Measurements from ENCODE around the gene ADH4. TPM values are rescaled to one million over a fixed set of nuclear protein-coding genes. Genes with fewer than 3 reads are reported as not detected.

Gene ADH4
- total RNA-seq, 2 experiments from 2014 or later, result not detected

- DNase-seq, result no peak
- no peak overlapping the region for H3K27ac Mint-ChIP-seq
- no peaks in the 10 kb centered on the region for H3K9me3 Mint-ChIP-seq (ENCODE audit: low read depth)
- no peaks in the 10 kb centered on the region for H3K36me3 Mint-ChIP-seq (ENCODE audit: low read depth)
- peaks cover 2% of the 10 kb centered on the region for H3K27me3 Mint-ChIP-seq
- ChIA-PET POLR2A (no interaction called here), CTCF (no interaction called here)
- no peaks in the 10 kb centered on the region for H3K4me1 Mint-ChIP-seq
- intact Hi-C loops (cut with DNase I, micrococcal nuclease), result no loop called here
- H3K4me3 Mint-ChIP-seq, result no peak overlapping the region
- no peak for ATAC-seq
Observed at GRCh38 chr4:99157478-99157935, 13.4 kb upstream of the ADH4 start.

- Mint-ChIP-seq H3K4me1 (no peaks in the 10 kb centered on the region), H3K4me3 (no peak overlapping the region), H3K27me3 (peaks cover 2% of the 10 kb centered on the region), H3K9me3 (ENCODE audit: low read depth) (no peaks in the 10 kb centered on the region), H3K27ac (no peak overlapping the region), H3K36me3 (ENCODE audit: low read depth) (no peaks in the 10 kb centered on the region)
- intact Hi-C loops (cut with DNase I, micrococcal nuclease), result no loop called here
- ATAC-seq (no peak), DNase-seq (no peak)
- ChIA-PET POLR2A (interaction anchor here (1.1 kb wide), 1 partner anchor 1140 kb away, joined by 5 read pairs; no protein-coding TSS in a partner anchor), CTCF (no interaction called here)
Observed at GRCh38 chr4:99156992-99157391, 12.9 kb upstream of the ADH4 start.

GRCh38 chr4:99154658-99155342 lies 10.7 kb upstream of the ADH4 start:
- no peak overlapping the region for H3K4me3 Mint-ChIP-seq
- H3K4me1 Mint-ChIP-seq, result peaks cover under 1% of the 10 kb centered on the region
- DNase-seq, result no peak
- no peak overlapping the region for H3K27ac Mint-ChIP-seq
- H3K9me3 Mint-ChIP-seq (ENCODE audit: low read depth), result no peaks in the 10 kb centered on the region
- peaks cover 2% of the 10 kb centered on the region for H3K27me3 Mint-ChIP-seq
- no peak for ATAC-seq
- intact Hi-C loops (cut with DNase I, micrococcal nuclease), result loop anchor here in 1 of 2 experiments (1.0 kb wide), 1 partner anchor 25 kb away; no protein-coding TSS in a partner anchor
- ChIA-PET POLR2A (no interaction called here), CTCF (no interaction called here)
- H3K36me3 Mint-ChIP-seq (ENCODE audit: low read depth), result no peaks in the 10 kb centered on the region

GRCh38 chr4:99151995-99152394 lies 7.9 kb upstream of the ADH4 start:
- H3K4me3 Mint-ChIP-seq, result no peak overlapping the region
- H3K4me1 Mint-ChIP-seq, result peaks cover 4% of the 10 kb centered on the region
- no peaks in the 10 kb centered on the region for H3K9me3 Mint-ChIP-seq (ENCODE audit: low read depth)
- DNase-seq (no peak), ATAC-seq (no peak)
- H3K27ac Mint-ChIP-seq, result no peak overlapping the region
- CTCF ChIA-PET, result interaction anchor here (0.5 kb wide), 1 partner anchor 179 kb away, joined by 3 read pairs; no protein-coding TSS in a partner anchor
- intact Hi-C loops (cut with DNase I, micrococcal nuclease), result no loop called here
- no peaks in the 10 kb centered on the region for H3K36me3 Mint-ChIP-seq (ENCODE audit: low read depth)
- H3K27me3 Mint-ChIP-seq, result peaks cover 2% of the 10 kb centered on the region
- POLR2A ChIA-PET, result no interaction called here

DNA sequence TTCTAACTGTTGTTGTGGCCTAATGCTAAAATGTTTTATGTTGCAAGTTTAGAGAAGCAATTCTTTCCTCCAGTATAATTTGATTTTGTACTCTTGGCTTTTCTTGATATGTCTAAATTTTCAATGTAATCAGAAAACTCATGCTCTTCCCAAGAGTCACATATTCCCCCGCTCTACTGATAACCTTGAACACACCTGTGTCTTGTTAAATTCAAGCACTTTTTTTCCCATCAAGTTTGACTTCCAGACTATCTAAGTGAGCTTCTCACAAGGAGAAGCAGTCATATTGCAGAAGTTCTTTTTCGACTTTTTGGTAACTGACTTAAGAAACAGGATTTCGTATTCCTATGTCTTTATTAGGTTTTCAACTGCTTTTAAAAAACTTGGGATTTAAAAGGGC lies 7.4 kb upstream of the ADH4 start:
- DNase-seq (no peak), ATAC-seq (no peak)
- Mint-ChIP-seq H3K4me3 (no peak overlapping the region), H3K36me3 (ENCODE audit: low read depth) (no peaks in the 10 kb centered on the region), H3K4me1 (peaks cover 4% of the 10 kb centered on the region), H3K27ac (no peak overlapping the region), H3K9me3 (ENCODE audit: low read depth) (no peaks in the 10 kb centered on the region), H3K27me3 (peaks cover 2% of the 10 kb centered on the region)
- ChIA-PET CTCF (interaction anchor here (0.5 kb wide), 1 partner anchor 179 kb away, joined by 3 read pairs; no protein-coding TSS in a partner anchor), POLR2A (no interaction called here)
- intact Hi-C loops (cut with DNase I, micrococcal nuclease), result no loop called here

GRCh38 chr4:99149426-99150019 lies 5.4 kb upstream of the ADH4 start:
- no peak for DNase-seq
- CTCF ChIA-PET, result no interaction called here
- no peak for ATAC-seq

GRCh38 chr4:99148550-99148949 lies 4.5 kb upstream of the ADH4 start:
- no peak overlapping the region for H3K4me3 Mint-ChIP-seq
- H3K36me3 Mint-ChIP-seq (ENCODE audit: low read depth), result no peaks in the 10 kb centered on the region
- no peak for DNase-seq
- no peak overlapping the region for H3K27ac Mint-ChIP-seq
- ATAC-seq, result no peak
- POLR2A ChIA-PET, result no interaction called here
- peaks cover 4% of the 10 kb centered on the region for H3K4me1 Mint-ChIP-seq
- CTCF ChIA-PET, result no interaction called here
- intact Hi-C loops (cut with DNase I, micrococcal nuclease), result no loop called here
- H3K9me3 Mint-ChIP-seq (ENCODE audit: low read depth), result no peaks in the 10 kb centered on the region
- no peaks in the 10 kb centered on the region for H3K27me3 Mint-ChIP-seq

More at GRCh38 chr4:99149426-99150019, 5.4 kb upstream of the ADH4 start:
- Mint-ChIP-seq H3K4me1 (peaks cover 4% of the 10 kb centered on the region), H3K9me3 (ENCODE audit: low read depth) (no peaks in the 10 kb centered on the region), H3K4me3 (no peak overlapping the region), H3K27me3 (no peaks in the 10 kb centered on the region), H3K36me3 (ENCODE audit: low read depth) (no peaks in the 10 kb centered on the region), H3K27ac (no peak overlapping the region)
- intact Hi-C loops (cut with DNase I, micrococcal nuclease), result no loop called here
- POLR2A ChIA-PET, result no interaction called here

- ChIA-PET CTCF (no interaction called here), POLR2A (no interaction called here)
- peaks cover 1% of the 10 kb centered on the region for H3K4me1 Mint-ChIP-seq
- H3K27ac Mint-ChIP-seq, result no peak overlapping the region
- DNase-seq (no peak), ATAC-seq (no peak)
- H3K4me3 Mint-ChIP-seq, result no peak overlapping the region
- H3K9me3 Mint-ChIP-seq (ENCODE audit: low read depth), result no peaks in the 10 kb centered on the region
- intact Hi-C loops (cut with DNase I, micrococcal nuclease), result no loop called here
- H3K36me3 Mint-ChIP-seq (ENCODE audit: low read depth), result no peaks in the 10 kb centered on the region
- no peaks in the 10 kb centered on the region for H3K27me3 Mint-ChIP-seq
Observed at GRCh38 chr4:99144587-99144986, 490 bp upstream of the ADH4 start.

DNA sequence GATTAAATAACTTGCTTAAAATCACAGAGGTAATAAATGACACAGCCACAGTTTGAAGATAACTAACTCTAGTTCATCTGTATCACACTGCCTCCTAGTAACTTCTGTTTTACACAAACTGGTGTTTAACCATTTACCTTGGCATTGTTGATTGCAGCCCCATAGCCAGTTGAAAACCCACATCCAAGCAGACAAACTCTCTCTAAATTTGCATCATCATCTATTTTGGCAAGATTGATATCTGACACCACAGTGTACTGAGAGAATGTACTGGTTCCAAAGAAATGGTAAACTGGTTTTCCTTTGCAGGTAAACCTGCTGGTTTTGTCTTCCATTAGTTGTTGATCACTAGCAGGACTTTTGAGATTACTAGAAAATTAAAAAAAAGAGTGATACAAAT lies 7.8 kb downstream of the ADH4 start:
- Mint-ChIP-seq H3K4me1 (no peaks in the 10 kb centered on the region), H3K36me3 (ENCODE audit: low read depth) (no peaks in the 10 kb centered on the region), H3K27me3 (no peaks in the 10 kb centered on the region), H3K4me3 (no peak overlapping the region), H3K9me3 (ENCODE audit: low read depth) (no peaks in the 10 kb centered on the region), H3K27ac (no peak overlapping the region)
- intact Hi-C loops (cut with DNase I, micrococcal nuclease), result no loop called here
- ChIA-PET POLR2A (no interaction called here), CTCF (no interaction called here)
- ATAC-seq, result no peak
- DNase-seq, result no peak

- H3K9me3 Mint-ChIP-seq (ENCODE audit: low read depth), result no peaks in the 10 kb centered on the region
- no peaks in the 10 kb centered on the region for H3K27me3 Mint-ChIP-seq
- ATAC-seq, result no peak
- no peaks in the 10 kb centered on the region for H3K36me3 Mint-ChIP-seq (ENCODE audit: low read depth)
- CTCF ChIA-PET, result no interaction called here
- POLR2A ChIA-PET, result no interaction called here
- H3K27ac Mint-ChIP-seq, result no peak overlapping the region
- intact Hi-C loops (cut with DNase I, micrococcal nuclease), result no loop called here
- H3K4me3 Mint-ChIP-seq, result no peak overlapping the region
- no peak for DNase-seq
- H3K4me1 Mint-ChIP-seq, result no peaks in the 10 kb centered on the region
Observed at GRCh38 chr4:99135541-99136162, 8.4 kb downstream of the ADH4 start.

DNA sequence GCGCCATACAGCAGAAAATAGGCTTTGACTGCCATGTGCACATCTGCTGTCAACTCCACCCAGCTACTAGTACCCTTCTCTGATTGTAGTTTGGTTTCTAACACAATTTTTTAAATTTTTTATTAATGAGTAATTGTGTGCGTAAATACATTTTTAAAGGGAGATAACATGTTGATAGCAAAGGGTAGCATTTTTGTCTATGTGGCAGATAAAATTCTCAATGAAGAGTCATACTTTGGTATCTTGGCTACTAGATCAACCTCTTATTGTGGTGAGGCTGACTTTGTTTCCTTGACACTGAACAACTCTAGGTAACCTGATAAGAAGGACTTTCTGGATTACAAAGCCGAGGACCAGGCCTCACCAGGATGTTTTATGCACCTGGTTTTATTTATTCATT lies 9.5 kb downstream of the ADH4 start:
- Mint-ChIP-seq H3K27me3 (no peaks in the 10 kb centered on the region), H3K9me3 (ENCODE audit: low read depth) (no peaks in the 10 kb centered on the region), H3K27ac (no peak overlapping the region), H3K36me3 (ENCODE audit: low read depth) (no peaks in the 10 kb centered on the region), H3K4me3 (no peak overlapping the region), H3K4me1 (no peaks in the 10 kb centered on the region)
- CTCF ChIA-PET, result no interaction called here
- no peak for DNase-seq
- POLR2A ChIA-PET, result no interaction called here
- ATAC-seq, result no peak
- intact Hi-C loops (cut with DNase I, micrococcal nuclease), result no loop called here

DNA sequence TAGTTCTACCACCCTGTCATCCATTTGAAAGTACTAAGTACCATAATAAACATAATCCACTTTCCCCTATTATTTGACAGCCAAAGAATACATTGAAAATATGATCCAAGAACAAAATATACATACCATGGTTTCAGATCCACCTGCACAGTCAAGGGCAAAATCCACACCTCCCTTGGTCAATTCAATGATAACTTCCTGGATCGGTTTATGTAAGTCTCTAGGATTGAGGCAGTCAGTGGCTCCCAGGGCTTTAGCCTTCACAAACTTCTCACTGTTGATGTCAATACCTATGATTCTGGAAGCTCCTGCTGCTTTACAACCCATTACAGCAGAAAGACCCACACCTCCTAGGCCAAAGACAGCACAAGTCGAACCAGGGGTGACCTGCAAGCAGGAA lies 12.7 kb downstream of the ADH4 start:
- POLR2A ChIA-PET, result no interaction called here
- no peak overlapping the region for H3K27ac Mint-ChIP-seq
- H3K4me1 Mint-ChIP-seq, result no peaks in the 10 kb centered on the region
- CTCF ChIA-PET, result interaction anchor here (1.2 kb wide), 1 partner anchor 10 kb away, joined by 5 read pairs; no protein-coding TSS in a partner anchor
- intact Hi-C loops (cut with DNase I, micrococcal nuclease), result no loop called here
- H3K36me3 Mint-ChIP-seq (ENCODE audit: low read depth), result no peaks in the 10 kb centered on the region
- DNase-seq (no peak), ATAC-seq (no peak)
- H3K27me3 Mint-ChIP-seq, result no peaks in the 10 kb centered on the region
- no peak overlapping the region for H3K4me3 Mint-ChIP-seq
- no peaks in the 10 kb centered on the region for H3K9me3 Mint-ChIP-seq (ENCODE audit: low read depth)

Data from activated CD4-positive, alpha-beta T cell treated with anti-CD3 and anti-CD28 coated beads for 36 hours (primary cell).